HCT116 (cell line): Measurements from ENCODE around the gene PNP. TPM values are rescaled to one million over a fixed set of nuclear protein-coding genes. Genes with fewer than 3 reads are reported as not detected.

Experiments used
- ATAC-seq: fragments of 200-7000 bp; cut with Tn5 transposase; 2 replicates; pipeline ENCODE4 v1.9.1; 2020; ENCODE audit warnings: mild to moderate bottlenecking, moderate library complexity
- BruUV-seq: library from RNA; stranded (reverse); fragments of 400-500 nt; replicated peaks from 2 replicates; lab custom pipeline; 2021; lab: Mats Ljungman, UMichigan
- CTCF ChIA-PET: fragments of 300-600 bp; sonication (Branson Sonifier 250); formaldehyde crosslinking; loops from one replicate; lab custom pipeline; 2021; ENCODE audit warnings: antibody characterized with exemption; lab: Charles Lee
- POLR2A ChIA-PET: fragments of 300-600, 350-600 bp; sonication (Branson Sonifier 250); formaldehyde crosslinking; loops from one replicate; lab custom pipeline; 2021; ENCODE audit warnings: antibody characterized with exemption; lab: Charles Lee
- RAD21 ChIA-PET, 2 experiments: fragments of 300-600 bp; sonication (Branson Sonifier 250); formaldehyde crosslinking; loops; one replicate each; lab custom pipeline; 2023; ENCODE audit warnings: low total read pairs in 2 of 2; ENCODE audit not compliant: uncharacterized antibody in 2 of 2, unreplicated experiment in 2 of 2, low non-redundant PET in 1 of 2; lab: Charles Lee
- DNase-seq: peaks from one replicate; pipeline ENCODE4 v3.0.0-alpha.2; 2010; ENCODE audit warnings: low read depth, low spot score
- H2AFZ ChIP-seq: fragments of 200-600 bp; shearing (Covaris generic), sonication (generic); 2 replicates; pipeline ENCODE4 v1.6.1; 2017; ENCODE audit warnings: low read depth, mixed run types, mixed read lengths, antibody characterized with exemption, low read length; ENCODE audit not compliant: poor library complexity, severe bottlenecking
- H3K27ac ChIP-seq: 2 replicates; pipeline ENCODE4 v1.5.1; 2012; ENCODE audit warnings: low read depth, low read length
- H3K27me3 ChIP-seq: fragments of 200-600 bp; sonication (generic); 2 replicates; pipeline ENCODE4 v1.6.1; 2016; ENCODE audit warnings: mixed run types, low read length, mixed read lengths; ENCODE audit not compliant: insufficient read depth
- H3K36me3 ChIP-seq, 2 experiments: fragments of 200-500 bp in 1 of 2; fragments of 200-600 bp in 1 of 2; sonication (Bioruptor generic) in 1 of 2; sonication (generic) in 1 of 2; 2 replicates each; pipeline versions ENCODE4 v1.5.1 to v1.6.1; 2014 to 2016; ENCODE audit warnings: low read length in 2 of 2, inconsistent platforms in 1 of 2, mixed read lengths in 1 of 2, mixed run types in 1 of 2; ENCODE audit not compliant: insufficient read depth in 2 of 2, control insufficient read depth in 1 of 2
- H3K4me1 ChIP-seq, 2 experiments: fragments of 200-600 bp in 1 of 2; sonication (generic) in 1 of 2; 2 replicates each; pipeline versions ENCODE4 v1.5.1 to v1.6.1; 2012 to 2017; ENCODE audit warnings: low read length in 2 of 2, inconsistent platforms in 1 of 2, mild to moderate bottlenecking in 1 of 2, mixed read lengths in 1 of 2, mixed run types in 1 of 2, moderate library complexity in 1 of 2; ENCODE audit not compliant: insufficient read depth in 2 of 2, control insufficient read depth in 1 of 2
- H3K4me2 ChIP-seq: fragments of 200-600 bp; sonication (generic); 2 replicates; pipeline ENCODE4 v1.6.1; 2017; ENCODE audit warnings: mixed run types, low read length, mixed read lengths
- H3K4me3 ChIP-seq, 2 experiments: fragments of 200-600 bp in 1 of 2; sonication (generic) in 1 of 2; replicated peaks in 1 of 2; 2 replicates each; pipeline ENCODE4 v1.5.1; 2011 to 2016; ENCODE audit warnings: low read length in 2 of 2, control low read depth in 1 of 2, low read depth in 1 of 2, mild to moderate bottlenecking in 1 of 2, mixed read lengths in 1 of 2, mixed run types in 1 of 2
- H3K79me2 ChIP-seq: fragments of 200-600 bp; sonication (generic); 2 replicates; pipeline ENCODE4 v1.6.1; 2017; ENCODE audit warnings: mild to moderate bottlenecking, mixed run types, low read length, moderate library complexity, mixed read lengths; ENCODE audit not compliant: insufficient read depth
- H3K9ac ChIP-seq: fragments of 200-600 bp; sonication (generic); 2 replicates; pipeline ENCODE4 v1.6.1; 2016; ENCODE audit warnings: low read length, mixed read lengths
- H3K9me2 ChIP-seq: fragments of 200-600 bp; sonication (generic), shearing (Covaris generic); 2 replicates; pipeline ENCODE4 v1.6.1; 2017; ENCODE audit warnings: mixed run types, mild to moderate bottlenecking, moderate library complexity; ENCODE audit not compliant: insufficient read depth
- H3K9me3 ChIP-seq, 2 experiments: fragments of 200-500 bp in 1 of 2; fragments of 200-600 bp in 1 of 2; sonication (Bioruptor generic) in 1 of 2; sonication (generic) in 1 of 2; 2 replicates each; pipeline ENCODE4 v1.6.1; 2014 to 2017; ENCODE audit warnings: low read length in 2 of 2, mixed read lengths in 2 of 2, inconsistent platforms in 1 of 2, low read depth in 1 of 2, mild to moderate bottlenecking in 1 of 2, mixed run types in 1 of 2, moderate library complexity in 1 of 2; ENCODE audit not compliant: control insufficient read depth in 1 of 2, insufficient read depth in 1 of 2
- H4K20me1 ChIP-seq: fragments of 200-600 bp; sonication (generic), shearing (Covaris generic); 2 replicates; pipeline ENCODE4 v1.6.1; 2017; ENCODE audit warnings: mixed run types, mild to moderate bottlenecking, moderate library complexity; ENCODE audit not compliant: insufficient read depth
- CBX3 ChIP-seq: IDR thresholded peaks from 2 replicates; pipeline ENCODE4 v1.6.1; 2012; ENCODE audit warnings: low read depth
- CEBPB ChIP-seq: IDR thresholded peaks from 2 replicates; pipeline ENCODE4 v1.6.1; 2012; ENCODE audit warnings: low read depth
- EZH2 ChIP-seq: fragments of 200-600 bp; sonication (generic); IDR thresholded peaks from 2 replicates; pipeline ENCODE4 v1.6.1; 2017; ENCODE audit warnings: antibody characterized with exemption, mixed run types
- EZH2phosphoT487 ChIP-seq: fragments of 200-600 bp; IDR thresholded peaks from 2 replicates; pipeline ENCODE4 v1.6.1; 2018; ENCODE audit warnings: antibody characterized with exemption, borderline replicate concordance
- FOSL1 ChIP-seq: IDR thresholded peaks from 2 replicates; pipeline ENCODE4 v1.6.1; 2012; ENCODE audit warnings: low read depth
- JUND ChIP-seq: IDR thresholded peaks from 2 replicates; pipeline ENCODE4 v1.6.1; 2012
- POLR2A ChIP-seq: IDR thresholded peaks from 2 replicates; pipeline ENCODE4 v1.7.0; 2011; ENCODE audit warnings: borderline replicate concordance; ENCODE audit not compliant: insufficient read depth, insufficient read length; ENCODE audit errors: extremely low read depth
- SIN3A ChIP-seq: IDR thresholded peaks from 2 replicates; pipeline ENCODE4 v1.6.1; 2012; ENCODE audit warnings: low read depth
- SRF ChIP-seq: IDR thresholded peaks from 2 replicates; pipeline ENCODE4 v1.6.1; 2012; ENCODE audit warnings: low read depth
- YY1 ChIP-seq: IDR thresholded peaks from 2 replicates; pipeline ENCODE4 v1.6.1; 2011; ENCODE audit warnings: low read length, low read depth, moderate library complexity, mild to moderate bottlenecking; ENCODE audit not compliant: insufficient replicate concordance; ENCODE audit errors: extremely low read depth
- ZFX ChIP-seq: fragments of 450-650 bp; IDR thresholded peaks from 2 replicates; pipeline ENCODE4 v1.6.1; 2017
- ZNF274 ChIP-seq: fragments of 200-500 bp; sonication (Bioruptor generic); IDR thresholded peaks from 2 replicates; pipeline ENCODE4 v1.6.1; 2014; ENCODE audit warnings: mild to moderate bottlenecking, low read depth, low read length, inconsistent platforms
- intact Hi-C: fragments of 100-400 bp; cut with micrococcal nuclease; formaldehyde crosslinking; loops from 2 replicates; pipeline ENCODE4 v1.10.0; 2022
- total RNA-seq: library from RNA; stranded (reverse); gene quantifications from one replicate; pipeline ENCODE4 v1.2.1, GENCODE V29; 2021; ENCODE audit not compliant: unreplicated experiment
- TF ChIP-seq, protein P1 (sequence below): IDR thresholded peaks from 2 replicates; pipeline ENCODE4 v1.6.1; 2011; ENCODE audit warnings: mild to moderate bottlenecking, low read length, moderate library complexity; ENCODE audit not compliant: insufficient replicate concordance; ENCODE audit errors: extremely low read depth
- TF ChIP-seq, protein P2 (sequence below), 3 experiments: fragments of 200-600 bp in 1 of 3; sonication (generic) in 1 of 3; IDR thresholded peaks in 2 of 3; conservative IDR thresholded peaks in 1 of 3; 2 replicates each; pipeline ENCODE4 v1.5.1; 2012 to 2017; ENCODE audit warnings: low read depth in 2 of 3, low read length in 2 of 3, antibody characterized with exemption in 1 of 3, borderline replicate concordance in 1 of 3, control low read depth in 1 of 3, mild to moderate bottlenecking in 1 of 3, mixed read lengths in 1 of 3, mixed run types in 1 of 3, moderate library complexity in 1 of 3; ENCODE audit not compliant: insufficient read depth in 1 of 3
- TF ChIP-seq, protein P3 (sequence below): IDR thresholded peaks from 2 replicates; pipeline ENCODE4 v1.6.1; 2012
- TF ChIP-seq, protein P4 (sequence below): IDR thresholded peaks from 2 replicates; pipeline ENCODE4 v1.6.1; 2012
- TF ChIP-seq, protein P5 (sequence below): IDR thresholded peaks from 2 replicates; pipeline ENCODE4 v1.6.1; 2012; ENCODE audit warnings: low read depth

The PNP gene
- total RNA-seq, 1 experiment from 2014 or later, result 63.0 TPM

DNA sequence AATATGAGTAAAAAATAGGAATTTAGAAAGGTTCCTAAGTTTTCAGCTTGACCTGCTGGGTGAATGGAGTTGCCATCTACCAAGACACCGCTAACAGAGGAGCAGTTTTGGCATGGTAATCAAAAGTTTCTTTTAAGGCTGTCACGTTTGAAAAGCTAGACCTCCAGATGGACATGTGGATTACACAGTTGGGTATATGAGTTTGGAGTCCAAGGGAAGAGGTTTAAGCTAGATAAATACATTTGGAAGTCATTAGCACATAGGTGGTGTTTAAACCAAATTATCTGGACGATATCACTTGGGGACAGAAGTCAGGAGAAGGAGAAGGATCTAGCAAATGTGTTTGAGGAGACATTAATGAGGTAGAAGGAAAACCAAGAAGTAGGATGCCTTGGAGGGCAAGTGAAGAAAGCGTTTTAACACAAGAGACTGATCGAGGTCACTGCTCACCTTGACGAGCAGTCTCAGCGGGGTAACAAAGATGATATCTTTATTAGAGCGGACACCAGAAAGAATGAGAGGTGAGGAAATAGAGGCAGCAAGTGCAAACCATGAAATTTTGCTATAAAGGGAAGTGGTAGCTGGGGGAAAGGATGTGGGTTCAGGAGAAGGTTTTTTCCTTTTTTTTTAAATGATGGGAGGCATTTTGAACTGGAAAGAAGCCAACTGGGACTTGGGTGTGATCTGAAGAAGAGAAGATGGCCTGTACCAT, 17.6 kb downstream of the PNP start:
- H3K4me2 ChIP-seq, result no peak overlapping the region
- H4K20me1 ChIP-seq, result no peaks in the 10 kb centered on the region
- no peaks in the 10 kb centered on the region for H3K79me2 ChIP-seq
- TF ChIP-seq EZH2phosphoT487, result no peak
- TF ChIP-seq FOSL1, result no peak
- TF ChIP-seq POLR2A, result no peak
- TF ChIP-seq ZNF274, result no peak
- TF ChIP-seq, protein P1, sequence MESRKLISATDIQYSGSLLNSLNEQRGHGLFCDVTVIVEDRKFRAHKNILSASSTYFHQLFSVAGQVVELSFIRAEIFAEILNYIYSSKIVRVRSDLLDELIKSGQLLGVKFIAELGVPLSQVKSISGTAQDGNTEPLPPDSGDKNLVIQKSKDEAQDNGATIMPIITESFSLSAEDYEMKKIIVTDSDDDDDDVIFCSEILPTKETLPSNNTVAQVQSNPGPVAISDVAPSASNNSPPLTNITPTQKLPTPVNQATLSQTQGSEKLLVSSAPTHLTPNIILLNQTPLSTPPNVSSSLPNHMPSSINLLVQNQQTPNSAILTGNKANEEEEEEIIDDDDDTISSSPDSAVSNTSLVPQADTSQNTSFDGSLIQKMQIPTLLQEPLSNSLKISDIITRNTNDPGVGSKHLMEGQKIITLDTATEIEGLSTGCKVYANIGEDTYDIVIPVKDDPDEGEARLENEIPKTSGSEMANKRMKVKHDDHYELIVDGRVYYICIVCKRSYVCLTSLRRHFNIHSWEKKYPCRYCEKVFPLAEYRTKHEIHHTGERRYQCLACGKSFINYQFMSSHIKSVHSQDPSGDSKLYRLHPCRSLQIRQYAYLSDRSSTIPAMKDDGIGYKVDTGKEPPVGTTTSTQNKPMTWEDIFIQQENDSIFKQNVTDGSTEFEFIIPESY, result no peak
- no peak for TF ChIP-seq EZH2
- no peak for TF ChIP-seq SIN3A
- TF ChIP-seq YY1, result no peak
- TF ChIP-seq JUND, result no peak
- TF ChIP-seq, protein P2, sequence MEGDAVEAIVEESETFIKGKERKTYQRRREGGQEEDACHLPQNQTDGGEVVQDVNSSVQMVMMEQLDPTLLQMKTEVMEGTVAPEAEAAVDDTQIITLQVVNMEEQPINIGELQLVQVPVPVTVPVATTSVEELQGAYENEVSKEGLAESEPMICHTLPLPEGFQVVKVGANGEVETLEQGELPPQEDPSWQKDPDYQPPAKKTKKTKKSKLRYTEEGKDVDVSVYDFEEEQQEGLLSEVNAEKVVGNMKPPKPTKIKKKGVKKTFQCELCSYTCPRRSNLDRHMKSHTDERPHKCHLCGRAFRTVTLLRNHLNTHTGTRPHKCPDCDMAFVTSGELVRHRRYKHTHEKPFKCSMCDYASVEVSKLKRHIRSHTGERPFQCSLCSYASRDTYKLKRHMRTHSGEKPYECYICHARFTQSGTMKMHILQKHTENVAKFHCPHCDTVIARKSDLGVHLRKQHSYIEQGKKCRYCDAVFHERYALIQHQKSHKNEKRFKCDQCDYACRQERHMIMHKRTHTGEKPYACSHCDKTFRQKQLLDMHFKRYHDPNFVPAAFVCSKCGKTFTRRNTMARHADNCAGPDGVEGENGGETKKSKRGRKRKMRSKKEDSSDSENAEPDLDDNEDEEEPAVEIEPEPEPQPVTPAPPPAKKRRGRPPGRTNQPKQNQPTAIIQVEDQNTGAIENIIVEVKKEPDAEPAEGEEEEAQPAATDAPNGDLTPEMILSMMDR (IDR thresholded peaks at IDR 0.05 in 2 of 3, conservative IDR thresholded peaks at IDR 0.05 in 1 of 3; ENCODE audit: borderline replicate concordance in 1 of 3, insufficient read depth in 1 of 3, low read depth in 2 of 3, low read length in 2 of 3), result no peak
- no peak for TF ChIP-seq CBX3
- no peak for TF ChIP-seq SRF
- TF ChIP-seq, protein P3, sequence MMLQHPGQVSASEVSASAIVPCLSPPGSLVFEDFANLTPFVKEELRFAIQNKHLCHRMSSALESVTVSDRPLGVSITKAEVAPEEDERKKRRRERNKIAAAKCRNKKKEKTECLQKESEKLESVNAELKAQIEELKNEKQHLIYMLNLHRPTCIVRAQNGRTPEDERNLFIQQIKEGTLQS, result no peak
- no peak for TF ChIP-seq CEBPB
- TF ChIP-seq, protein P4, sequence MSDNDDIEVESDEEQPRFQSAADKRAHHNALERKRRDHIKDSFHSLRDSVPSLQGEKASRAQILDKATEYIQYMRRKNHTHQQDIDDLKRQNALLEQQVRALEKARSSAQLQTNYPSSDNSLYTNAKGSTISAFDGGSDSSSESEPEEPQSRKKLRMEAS, result no peak
- no peak for TF ChIP-seq ZFX
- TF ChIP-seq, protein P5, sequence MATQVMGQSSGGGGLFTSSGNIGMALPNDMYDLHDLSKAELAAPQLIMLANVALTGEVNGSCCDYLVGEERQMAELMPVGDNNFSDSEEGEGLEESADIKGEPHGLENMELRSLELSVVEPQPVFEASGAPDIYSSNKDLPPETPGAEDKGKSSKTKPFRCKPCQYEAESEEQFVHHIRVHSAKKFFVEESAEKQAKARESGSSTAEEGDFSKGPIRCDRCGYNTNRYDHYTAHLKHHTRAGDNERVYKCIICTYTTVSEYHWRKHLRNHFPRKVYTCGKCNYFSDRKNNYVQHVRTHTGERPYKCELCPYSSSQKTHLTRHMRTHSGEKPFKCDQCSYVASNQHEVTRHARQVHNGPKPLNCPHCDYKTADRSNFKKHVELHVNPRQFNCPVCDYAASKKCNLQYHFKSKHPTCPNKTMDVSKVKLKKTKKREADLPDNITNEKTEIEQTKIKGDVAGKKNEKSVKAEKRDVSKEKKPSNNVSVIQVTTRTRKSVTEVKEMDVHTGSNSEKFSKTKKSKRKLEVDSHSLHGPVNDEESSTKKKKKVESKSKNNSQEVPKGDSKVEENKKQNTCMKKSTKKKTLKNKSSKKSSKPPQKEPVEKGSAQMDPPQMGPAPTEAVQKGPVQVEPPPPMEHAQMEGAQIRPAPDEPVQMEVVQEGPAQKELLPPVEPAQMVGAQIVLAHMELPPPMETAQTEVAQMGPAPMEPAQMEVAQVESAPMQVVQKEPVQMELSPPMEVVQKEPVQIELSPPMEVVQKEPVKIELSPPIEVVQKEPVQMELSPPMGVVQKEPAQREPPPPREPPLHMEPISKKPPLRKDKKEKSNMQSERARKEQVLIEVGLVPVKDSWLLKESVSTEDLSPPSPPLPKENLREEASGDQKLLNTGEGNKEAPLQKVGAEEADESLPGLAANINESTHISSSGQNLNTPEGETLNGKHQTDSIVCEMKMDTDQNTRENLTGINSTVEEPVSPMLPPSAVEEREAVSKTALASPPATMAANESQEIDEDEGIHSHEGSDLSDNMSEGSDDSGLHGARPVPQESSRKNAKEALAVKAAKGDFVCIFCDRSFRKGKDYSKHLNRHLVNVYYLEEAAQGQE, result no peak
- TF ChIP-seq, all 23 proteins: peak for 0
- H3K9me3 ChIP-seq, result no peaks in the 10 kb centered on the region
- no peak overlapping the region for H3K27ac ChIP-seq
- ChIA-PET RAD21 (no interaction called here), POLR2A (interaction anchor here (0.9 kb wide), 2 partner anchors 14 to 143 kb away, joined by 3 read pairs; partner anchors contain the start of gene PARP2), CTCF (interaction anchor here (1.0 to 1.8 kb wide), 7 partner anchors 10 to 121 kb away, joined by 3 to 7 read pairs (median 4); partner anchors contain the start of genes APEX1, PIP4P1 and TEP1)
- no TSS peak for BruUV-seq
- no peak overlapping the region for H3K4me3 ChIP-seq
- DNase-seq (no peak), ATAC-seq (no peak)
- H3K4me1 ChIP-seq, result peaks cover 7 to 25% of the 10 kb centered on the region in 2 experiments; a peak in 3 of 4 replicates
- H3K9me2 ChIP-seq, result no peaks in the 10 kb centered on the region
- H3K9ac ChIP-seq, result no peak overlapping the region
- intact Hi-C loops, result loop anchor here (1.0 kb wide), 1 partner anchor 119 kb away; no protein-coding TSS in a partner anchor
- no peaks in the 10 kb centered on the region for H3K27me3 ChIP-seq
- no peaks in the 10 kb centered on the region for H3K36me3 ChIP-seq
- H2AFZ ChIP-seq, result no peak overlapping the region
